ENCODE results near the gene PSAT1. TPM values are rescaled to one million over a fixed set of nuclear protein-coding genes. Genes with fewer than 3 reads are reported as not detected.

PSAT1 gene
- 108 and 209 TPM in 2 replicates for total RNA-seq

DNA sequence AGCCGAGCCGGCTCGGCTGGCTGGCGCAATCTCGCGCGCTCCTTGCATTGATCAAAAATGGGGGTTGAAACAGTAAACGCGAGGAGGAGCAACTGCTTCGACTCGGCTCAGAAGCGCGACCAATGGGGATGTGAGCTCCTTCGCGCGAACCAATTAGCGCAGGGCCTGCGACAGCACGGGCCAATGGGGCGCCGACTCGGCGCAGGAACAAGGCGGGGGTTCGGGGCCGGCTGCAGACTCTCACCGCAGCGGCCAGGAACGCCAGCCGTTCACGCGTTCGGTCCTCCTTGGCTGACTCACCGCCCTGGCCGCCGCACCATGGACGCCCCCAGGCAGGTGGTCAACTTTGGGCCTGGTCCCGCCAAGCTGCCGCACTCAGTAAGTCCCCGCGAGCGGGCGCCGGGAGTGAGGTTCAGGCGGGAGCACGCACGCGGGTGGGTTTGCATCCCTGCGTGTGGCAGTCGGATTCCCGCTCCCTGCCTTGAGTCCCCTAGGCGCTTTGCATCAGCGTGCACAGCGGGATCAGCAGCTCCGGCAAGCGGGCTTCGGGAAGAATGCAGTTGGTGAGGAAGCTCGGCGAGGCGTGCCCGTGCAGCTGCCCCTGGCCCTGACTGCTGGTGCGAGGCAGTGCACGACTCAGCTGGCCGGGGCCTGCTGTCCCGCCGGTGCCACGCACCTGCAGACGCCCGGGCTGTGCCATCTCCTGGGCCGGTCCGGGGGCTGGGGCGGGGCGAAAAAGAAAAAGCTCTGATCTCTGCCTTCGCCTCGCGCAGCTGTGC lies at the start of gene PSAT1:
PSAT1 (plus strand) TSS at position 233 of the 779 bp plus-strand sequence; CDS start at position 319, 86 bp downstream.

Other genes starting within 250 kb of the PSAT1 start
- 11.9 and 18.1 TPM in 2 replicates for gene CEP78, start 61.0 kb upstream of the PSAT1 start, total RNA-seq

Data from tracheal epithelial cell (primary cell).